HCT116 (cell line): ENCODE results near the gene MRPL44.

ENCODE experiments used
- POLR2A ChIP-seq: IDR thresholded peaks from 2 replicates; pipeline ENCODE4 v1.7.0; 2011; ENCODE audit warnings: borderline replicate concordance; ENCODE audit not compliant: insufficient read depth, insufficient read length; ENCODE audit errors: extremely low read depth
- TF ChIP-seq, protein P1 (sequence below): IDR thresholded peaks from 2 replicates; pipeline ENCODE4 v1.6.1; 2012
- TF ChIP-seq, protein P2 (sequence below), 3 experiments: fragments of 200-600 bp in 1 of 3; sonication (generic) in 1 of 3; IDR thresholded peaks in 2 of 3; conservative IDR thresholded peaks in 1 of 3; 2 replicates each; pipeline ENCODE4 v1.5.1; 2012 to 2017; ENCODE audit warnings: low read depth in 2 of 3, low read length in 2 of 3, antibody characterized with exemption in 1 of 3, borderline replicate concordance in 1 of 3, control low read depth in 1 of 3, mild to moderate bottlenecking in 1 of 3, mixed read lengths in 1 of 3, mixed run types in 1 of 3, moderate library complexity in 1 of 3; ENCODE audit not compliant: insufficient read depth in 1 of 3

DNA sequence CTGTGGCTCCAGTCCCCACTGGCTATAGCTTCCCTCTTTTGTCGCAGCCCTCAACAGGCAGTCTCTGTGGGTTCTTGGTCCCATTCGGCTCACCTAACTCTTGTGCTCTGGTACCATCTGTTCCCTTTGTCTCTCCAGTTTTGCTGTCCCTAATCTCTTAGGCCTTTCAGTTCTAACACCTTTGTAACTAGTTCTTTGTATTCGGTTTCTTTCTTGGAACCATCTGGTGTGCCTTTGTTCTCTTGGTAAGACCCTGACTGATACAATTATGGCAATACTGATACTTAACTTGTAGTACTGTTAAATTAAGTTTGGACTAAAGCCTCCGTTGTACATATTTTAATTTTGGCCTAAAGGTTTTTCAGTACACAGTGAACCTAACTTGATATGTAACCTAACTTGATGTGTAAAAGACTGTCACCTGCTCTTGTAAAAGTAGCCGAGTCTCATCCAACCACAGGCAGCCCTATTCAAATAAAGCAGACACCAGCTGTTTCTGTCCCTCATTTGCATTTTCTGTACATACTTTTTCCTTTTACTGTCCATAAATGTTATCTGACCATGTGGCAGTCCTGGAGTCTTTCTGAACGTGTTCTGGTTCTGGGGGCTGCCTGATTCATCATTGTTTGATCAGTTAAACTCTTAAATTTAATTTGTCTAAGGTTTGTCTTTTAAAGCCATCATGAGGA, 4.8 kb upstream of the MRPL44 start:
- TF ChIP-seq, protein P1, sequence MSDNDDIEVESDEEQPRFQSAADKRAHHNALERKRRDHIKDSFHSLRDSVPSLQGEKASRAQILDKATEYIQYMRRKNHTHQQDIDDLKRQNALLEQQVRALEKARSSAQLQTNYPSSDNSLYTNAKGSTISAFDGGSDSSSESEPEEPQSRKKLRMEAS, result no peak
- TF ChIP-seq, protein P2, sequence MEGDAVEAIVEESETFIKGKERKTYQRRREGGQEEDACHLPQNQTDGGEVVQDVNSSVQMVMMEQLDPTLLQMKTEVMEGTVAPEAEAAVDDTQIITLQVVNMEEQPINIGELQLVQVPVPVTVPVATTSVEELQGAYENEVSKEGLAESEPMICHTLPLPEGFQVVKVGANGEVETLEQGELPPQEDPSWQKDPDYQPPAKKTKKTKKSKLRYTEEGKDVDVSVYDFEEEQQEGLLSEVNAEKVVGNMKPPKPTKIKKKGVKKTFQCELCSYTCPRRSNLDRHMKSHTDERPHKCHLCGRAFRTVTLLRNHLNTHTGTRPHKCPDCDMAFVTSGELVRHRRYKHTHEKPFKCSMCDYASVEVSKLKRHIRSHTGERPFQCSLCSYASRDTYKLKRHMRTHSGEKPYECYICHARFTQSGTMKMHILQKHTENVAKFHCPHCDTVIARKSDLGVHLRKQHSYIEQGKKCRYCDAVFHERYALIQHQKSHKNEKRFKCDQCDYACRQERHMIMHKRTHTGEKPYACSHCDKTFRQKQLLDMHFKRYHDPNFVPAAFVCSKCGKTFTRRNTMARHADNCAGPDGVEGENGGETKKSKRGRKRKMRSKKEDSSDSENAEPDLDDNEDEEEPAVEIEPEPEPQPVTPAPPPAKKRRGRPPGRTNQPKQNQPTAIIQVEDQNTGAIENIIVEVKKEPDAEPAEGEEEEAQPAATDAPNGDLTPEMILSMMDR (IDR thresholded peaks at IDR 0.05 in 2 of 3, conservative IDR thresholded peaks at IDR 0.05 in 1 of 3; ENCODE audit: borderline replicate concordance in 1 of 3, insufficient read depth in 1 of 3, low read depth in 2 of 3, low read length in 2 of 3), result no peak
- no peak for TF ChIP-seq POLR2A
